Keratinocyte (primary cell): Measurements from ENCODE around the gene AP3S1. TPM values are rescaled to one million over a fixed set of nuclear protein-coding genes. Genes with fewer than 3 reads are reported as not detected.

Experiments used
- DNase-seq: peaks from one replicate; pipeline ENCODE4 v3.0.0-alpha.2; 2011; ENCODE audit warnings: low read depth, missing footprints, low spot score
- FAIRE-seq: peaks from 2 replicates; lab custom pipeline; 2011; peaks lifted over from hg19 to GRCh38; lab: Jason Lieb, UNC
- H2AFZ ChIP-seq: 2 replicates; pipeline ENCODE4 v1.6.0; 2012; ENCODE audit warnings: low read length, control low read depth, inconsistent platforms; ENCODE audit not compliant: control insufficient read depth
- H3K27ac ChIP-seq: 2 replicates; pipeline ENCODE4 v1.5.1; 2011; ENCODE audit warnings: low read length; ENCODE audit not compliant: control insufficient read depth, insufficient read depth
- H3K27me3 ChIP-seq: 3 replicates; pipeline ENCODE4 v1.6.0; 2011; ENCODE audit warnings: low read length; ENCODE audit not compliant: control insufficient read depth, insufficient read depth; ENCODE audit errors: extremely low read depth
- H3K36me3 ChIP-seq, 2 experiments: 2 replicates in 1 of 2; 3 replicates in 1 of 2; pipeline ENCODE4 v1.5.1; 2011; ENCODE audit warnings: low read length in 2 of 2, mild to moderate bottlenecking in 1 of 2; ENCODE audit not compliant: control insufficient read depth in 2 of 2, insufficient read depth in 2 of 2; ENCODE audit errors: extremely low read depth in 1 of 2
- H3K4me1 ChIP-seq: 3 replicates; pipeline ENCODE4 v1.5.1; 2011; ENCODE audit warnings: low read length; ENCODE audit not compliant: control insufficient read depth, insufficient read depth; ENCODE audit errors: extremely low read depth
- H3K4me2 ChIP-seq: 3 replicates; pipeline ENCODE4 v1.6.0; 2011; ENCODE audit warnings: low read depth, low read length; ENCODE audit not compliant: control insufficient read depth, insufficient read depth; ENCODE audit errors: extremely low read depth
- H3K4me3 ChIP-seq, 3 experiments: fragments of 200-600 bp in 1 of 3; sonication (generic) in 1 of 3; 2 replicates in 2 of 3; 3 replicates in 1 of 3; pipeline ENCODE4 v1.5.1; 2011 to 2016; ENCODE audit warnings: low read length in 3 of 3, mild to moderate bottlenecking in 3 of 3, control low read depth in 2 of 3, inconsistent platforms in 1 of 3, low read depth in 1 of 3, mixed read lengths in 1 of 3, mixed run types in 1 of 3, moderate library complexity in 1 of 3; ENCODE audit not compliant: control insufficient read depth in 2 of 3, insufficient read depth in 2 of 3; ENCODE audit errors: extremely low read depth in 1 of 3
- H3K79me2 ChIP-seq: 2 replicates; pipeline ENCODE4 v1.6.0; 2012; ENCODE audit warnings: low read length; ENCODE audit not compliant: control insufficient read depth, insufficient read depth
- H3K9ac ChIP-seq: 3 replicates; pipeline ENCODE4 v1.6.0; 2011; ENCODE audit warnings: low read length; ENCODE audit not compliant: control insufficient read depth, insufficient read depth; ENCODE audit errors: extremely low read depth
- H3K9me1 ChIP-seq: 3 replicates; pipeline ENCODE4 v1.6.0; 2011; ENCODE audit warnings: low read length; ENCODE audit not compliant: control insufficient read depth, insufficient read depth; ENCODE audit errors: extremely low read depth
- H3K9me3 ChIP-seq: 2 replicates; pipeline ENCODE4 v1.5.1; 2012; ENCODE audit warnings: low read depth, low read length; ENCODE audit not compliant: control insufficient read depth
- H4K20me1 ChIP-seq: 3 replicates; pipeline ENCODE4 v1.6.0; 2011; ENCODE audit warnings: low read length; ENCODE audit not compliant: control insufficient read depth, insufficient read depth; ENCODE audit errors: extremely low read depth
- CTCF ChIP-seq, 3 experiments: IDR thresholded peaks in 1 of 3; conservative IDR thresholded peaks in 1 of 3; optimal IDR thresholded peaks in 1 of 3; 2 replicates in 2 of 3; 3 replicates in 1 of 3; pipeline versions ENCODE3 to v1.5.1; 2011; ENCODE audit warnings: low read length in 3 of 3, mild to moderate bottlenecking in 3 of 3, moderate library complexity in 2 of 3, control low read depth in 1 of 3, inconsistent platforms in 1 of 3; ENCODE audit not compliant: insufficient read depth in 2 of 3; ENCODE audit errors: extremely low read depth in 1 of 3
- EZH2 ChIP-seq: IDR thresholded peaks from one replicate; pipeline ENCODE4 v1.6.1; 2012; ENCODE audit warnings: inconsistent platforms, mild to moderate bottlenecking, low read length, moderate library complexity
- dilution Hi-C: fragments of 300-500 bp; cut with MboI; formaldehyde crosslinking; loops from one replicate; pipeline ENCODE4 v1.7.0; 2020; ENCODE audit warnings: low sequenced_read_pairs; ENCODE audit not compliant: extremely low pct_ligation_motif_present
- polyA plus RNA-seq, 5 experiments: library from polyadenylated mRNA; depleted of rRNA in 3 of 5; stranded (reverse) in 3 of 5; stranded (forward) in 1 of 5; unstranded in 1 of 5; fragments of >200 nt; gene quantifications; 1 replicate in 1 of 5; 2 replicates in 3 of 5; 3 replicates in 1 of 5; pipeline versions ENCODE4 v1.2.1 to v1.2.3, GENCODE V29; 2011 to 2012; ENCODE audit warnings: missing spikeins in 2 of 5, low read depth in 1 of 5, low replicate concordance in 1 of 5

The AP3S1 gene
- polyA plus RNA-seq, 1 donor (not counting 4 experiments of a cell fraction or from before 2014, with no cell fraction given): 153 TPM

DNA sequence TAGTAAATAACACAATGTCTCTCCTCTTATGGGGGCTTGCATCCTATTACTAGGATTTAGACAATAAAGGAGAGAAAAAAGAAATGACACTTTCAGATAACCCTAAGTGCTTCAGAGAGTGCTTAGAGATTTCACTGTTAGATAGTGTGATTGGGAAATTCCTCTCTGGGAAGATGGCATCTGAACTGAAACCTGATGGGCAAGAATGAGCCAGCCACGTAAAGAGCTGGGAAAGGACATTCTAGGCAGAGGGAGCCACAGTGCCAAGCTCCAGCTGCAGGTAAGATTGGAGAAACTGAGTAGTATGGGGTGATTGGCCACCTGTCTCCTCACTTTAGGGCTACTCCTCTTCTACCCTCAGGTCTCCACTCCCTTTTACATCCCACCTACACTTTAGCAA is 39.8 kb upstream of the AP3S1 start:
- Histone ChIP-seq H3K36me3 (no peaks in the 10 kb centered on the region), H3K4me3 (no peak overlapping the region), H3K9me3 (no peaks in the 10 kb centered on the region), H3K27me3 (no peaks in the 10 kb centered on the region), H3K9ac (no peak overlapping the region), H3K4me1 (no peaks in the 10 kb centered on the region), H3K27ac (no peak overlapping the region), H2AFZ (no peak overlapping the region), H4K20me1 (no peaks in the 10 kb centered on the region), H3K79me2 (no peaks in the 10 kb centered on the region), H3K9me1 (no peaks in the 10 kb centered on the region), H3K4me2 (no peak overlapping the region)
- DNase-seq (no peak), FAIRE-seq (no peak)
- dilution Hi-C loops: no loop called here
- TF ChIP-seq CTCF (optimal IDR thresholded peaks at IDR 0.05 in 1 of 3, IDR thresholded peaks at IDR 0.05 in 1 of 3, conservative IDR thresholded peaks at IDR 0.05 in 1 of 3; ENCODE audit: extremely low read depth in 1 of 3, insufficient read depth in 2 of 3, low read length in 3 of 3) (no peak), EZH2 (no peak)

DNA sequence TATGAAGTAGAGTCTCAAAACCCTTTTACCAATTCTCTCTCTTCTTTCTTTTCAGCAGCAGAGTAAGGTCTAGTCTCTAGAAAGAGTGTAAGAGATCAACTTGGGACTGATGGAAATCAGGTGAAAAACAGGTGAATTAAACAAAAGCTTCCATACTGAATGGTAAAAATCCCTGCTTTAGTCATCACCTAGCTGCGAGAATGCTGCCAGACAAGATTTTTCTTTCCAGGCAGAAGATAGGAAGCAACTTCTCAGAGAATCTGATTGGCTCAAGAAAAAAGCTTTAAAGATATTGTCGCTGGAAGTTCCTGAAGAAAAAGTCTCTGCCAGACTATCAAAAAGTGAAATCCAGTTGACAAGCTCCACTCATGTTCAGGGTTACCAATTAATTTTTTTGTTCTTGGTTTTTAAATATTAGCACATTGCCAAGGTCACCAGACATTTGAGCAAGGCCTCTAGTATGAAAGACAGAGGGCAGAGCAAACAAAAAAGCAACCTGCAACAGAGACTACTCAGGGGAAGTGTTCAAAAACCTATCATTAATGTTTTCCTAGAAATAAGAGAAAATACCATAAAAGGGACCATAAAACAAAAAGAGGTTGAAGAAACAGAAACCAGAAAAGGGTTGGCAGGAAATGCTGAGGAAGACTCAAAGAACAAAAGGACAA is 34.6 kb upstream of the AP3S1 start:
- TF ChIP-seq EZH2: no peak
- TF ChIP-seq CTCF (optimal IDR thresholded peaks at IDR 0.05 in 1 of 3, IDR thresholded peaks at IDR 0.05 in 1 of 3, conservative IDR thresholded peaks at IDR 0.05 in 1 of 3; ENCODE audit: extremely low read depth in 1 of 3, insufficient read depth in 2 of 3, low read length in 3 of 3): no peak
- no peaks in the 10 kb centered on the region for H3K9me1 ChIP-seq
- H2AFZ ChIP-seq: no peak overlapping the region
- H3K9me3 ChIP-seq: no peaks in the 10 kb centered on the region
- H3K4me2 ChIP-seq: no peak overlapping the region
- no peak overlapping the region for H3K9ac ChIP-seq
- DNase-seq: no peak
- no peak overlapping the region for H3K4me3 ChIP-seq
- dilution Hi-C loops: no loop called here
- no peaks in the 10 kb centered on the region for H3K4me1 ChIP-seq
- no peak for FAIRE-seq
- no peaks in the 10 kb centered on the region for H3K79me2 ChIP-seq
- no peaks in the 10 kb centered on the region for H3K27me3 ChIP-seq
- no peaks in the 10 kb centered on the region for H4K20me1 ChIP-seq
- H3K36me3 ChIP-seq: no peaks in the 10 kb centered on the region
- no peak overlapping the region for H3K27ac ChIP-seq
